ENCODE measurements around the gene SKI.

SKI gene

DNA sequence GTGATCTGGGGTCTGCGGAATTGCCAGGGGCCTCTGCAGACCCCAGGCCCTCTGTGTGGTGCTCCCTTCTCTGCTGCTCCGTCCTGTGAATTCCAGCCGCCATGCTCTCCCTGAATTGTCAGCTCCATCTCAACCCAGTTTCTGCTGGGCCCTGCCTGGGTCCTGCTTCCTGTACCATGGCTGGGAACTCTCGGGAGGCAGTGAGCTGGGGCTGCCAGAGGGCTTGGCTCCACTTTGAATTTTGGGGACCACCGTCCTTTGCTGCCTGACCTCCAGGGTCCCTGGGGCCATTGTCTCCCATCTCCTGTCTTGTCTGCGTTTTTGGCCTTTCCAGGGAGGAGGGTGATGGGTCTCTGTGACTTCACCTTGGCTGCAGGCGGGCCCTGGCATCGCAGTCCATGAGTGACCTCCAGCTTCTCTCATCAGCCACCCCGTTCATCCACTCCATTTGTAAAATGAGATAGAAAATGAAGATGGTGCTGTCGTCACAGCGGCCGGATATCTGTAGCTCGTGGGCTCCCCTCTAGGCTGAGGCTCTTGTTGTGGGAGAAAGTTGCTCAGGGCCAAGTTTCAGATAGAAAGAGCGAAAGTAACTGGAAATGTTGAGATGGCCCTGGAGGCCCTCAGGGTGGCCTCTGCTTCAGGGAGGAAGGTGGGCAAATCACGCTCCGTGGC lies 38.3 kb downstream of the SKI start:
- no peak for DNase-seq

GRCh38 chr1:2267051-2267830 lies 39.1 kb downstream of the SKI start:
- no peak for DNase-seq

DNA sequence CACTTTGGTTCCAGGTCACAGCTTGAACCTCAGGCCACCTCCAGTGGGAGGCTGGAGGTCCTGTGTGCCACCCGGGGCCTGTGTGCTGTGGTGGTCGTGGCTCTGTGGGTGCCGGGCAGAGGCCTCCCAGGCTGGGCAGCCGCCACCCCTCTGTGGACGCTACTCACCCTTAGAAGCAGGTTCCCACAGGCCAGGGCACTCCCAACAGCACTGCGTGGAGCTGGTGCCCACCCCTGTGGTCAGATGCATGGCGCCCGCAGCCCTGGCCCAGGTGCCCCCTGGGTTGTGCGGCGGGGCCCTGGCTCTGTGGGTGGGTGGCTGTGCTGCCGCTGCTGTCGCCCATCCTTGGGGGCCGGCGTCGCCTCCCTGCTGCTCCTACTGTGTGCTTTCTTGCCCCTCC lies 39.7 kb downstream of the SKI start:
- no peak for DNase-seq

GRCh38 chr1:2268285-2269056 lies 40.4 kb downstream of the SKI start:
- no peak for DNase-seq

- DNase-seq, result no peak
These were observed 41.2 kb downstream of the SKI start for GRCh38 chr1:2269193-2269921.

- no peak for DNase-seq
These were observed 41.8 kb downstream of the SKI start for GRCh38 chr1:2269922-2270259.

DNA sequence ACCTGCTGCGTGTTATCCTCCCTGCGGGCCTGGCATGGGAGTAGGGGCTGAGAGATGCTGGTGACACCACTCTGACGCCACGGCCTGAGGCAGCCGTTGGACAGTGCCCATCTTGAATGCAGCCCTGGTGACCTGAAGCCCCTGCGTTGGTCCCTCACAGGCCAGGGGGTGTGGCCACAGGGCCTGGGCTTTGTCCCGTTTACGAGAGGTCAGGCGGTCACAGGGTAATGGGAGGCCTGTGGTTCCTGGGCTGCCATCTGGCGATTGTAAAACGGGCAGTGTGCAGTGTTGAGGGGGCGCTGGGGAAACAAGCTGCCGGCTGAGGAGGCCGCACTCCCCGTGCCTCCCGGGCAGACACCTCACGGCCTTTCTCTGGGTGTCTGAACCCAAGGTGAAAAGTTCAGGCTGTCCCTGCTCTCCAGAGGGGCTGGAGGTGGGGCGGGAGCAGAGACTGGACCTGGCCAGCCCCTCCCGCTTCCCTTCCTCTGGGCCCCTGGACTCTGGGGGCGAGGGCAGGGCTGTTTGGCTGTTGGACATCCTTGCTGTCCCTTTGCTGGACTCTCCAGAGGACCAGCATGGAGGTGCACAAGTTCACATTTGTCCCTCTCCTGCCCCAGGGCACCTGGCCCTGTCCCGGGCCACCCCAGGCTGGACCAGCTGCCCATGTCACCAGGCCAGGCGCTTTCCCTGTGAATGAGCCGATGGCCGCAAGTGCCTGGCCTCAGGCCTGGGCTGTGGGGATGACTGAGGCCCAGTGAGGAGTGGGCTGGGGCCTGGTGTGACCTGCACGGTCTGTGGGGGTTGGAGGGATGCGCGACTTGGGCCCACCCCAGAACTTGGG lies 42.4 kb downstream of the SKI start:
- no peak for DNase-seq

DNA sequence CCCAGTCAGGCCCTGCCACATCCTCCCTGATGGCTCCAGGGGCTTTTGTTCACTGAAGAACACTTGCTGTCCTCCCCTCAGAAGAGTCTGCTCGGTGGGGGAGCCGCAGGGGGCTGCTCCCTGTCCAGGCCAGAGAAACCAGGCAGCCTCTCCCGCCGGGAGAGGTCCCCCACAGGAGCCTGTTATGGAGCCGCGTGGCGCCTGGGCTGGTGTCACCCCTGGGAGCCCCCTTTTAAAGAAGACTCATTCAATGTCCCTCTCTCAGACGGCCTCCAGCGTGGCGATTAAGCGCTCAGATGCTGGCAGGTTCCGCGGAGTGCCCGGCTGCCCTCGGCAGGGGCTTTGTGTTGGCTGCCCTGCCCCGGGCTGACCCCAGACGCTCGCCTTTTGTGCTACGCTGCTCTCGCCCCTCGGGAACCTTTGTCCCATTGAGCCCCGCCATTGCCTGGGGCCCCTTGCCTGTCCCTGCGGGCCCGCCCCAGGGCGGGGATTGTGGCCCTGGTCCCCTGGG lies 43.1 kb downstream of the SKI start:
- DNase-seq, result no peak

GRCh38 chr1:2271841-2272655 lies 43.9 kb downstream of the SKI start:
- no peak for DNase-seq

DNA sequence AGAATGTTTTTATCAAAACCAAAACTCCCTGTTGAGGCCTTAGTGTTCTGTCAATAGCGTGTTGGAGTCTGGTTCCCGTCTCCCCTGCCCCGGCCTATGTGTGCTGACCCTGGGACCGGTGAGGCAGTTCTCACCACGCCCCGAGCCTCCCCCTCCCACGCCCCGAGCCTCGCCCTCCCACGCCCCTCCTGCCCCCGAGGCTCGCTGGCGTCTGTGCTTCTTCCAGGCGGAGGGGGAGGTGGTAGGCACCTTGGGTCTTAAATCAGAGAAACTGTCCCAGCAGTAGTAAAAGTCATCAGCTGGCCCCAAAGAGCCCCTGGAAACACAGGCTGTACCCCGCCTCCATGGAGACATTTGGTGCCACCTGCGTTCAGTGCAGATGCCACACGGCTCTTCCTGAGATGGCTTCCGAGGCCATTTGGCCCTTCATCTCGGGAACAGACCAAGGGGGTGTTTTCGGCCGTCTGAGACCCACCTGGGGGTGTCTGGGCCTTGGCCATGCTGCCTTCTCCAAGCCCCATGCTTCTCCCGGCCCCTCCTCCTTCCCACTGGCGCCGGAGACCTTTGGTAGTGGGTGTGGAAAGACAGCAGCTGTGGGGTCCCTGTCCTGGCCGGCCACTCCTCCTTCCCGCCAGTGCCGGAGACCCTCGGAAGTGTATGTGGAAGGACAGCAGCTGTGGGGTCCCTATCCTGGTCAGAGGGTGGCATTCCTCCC lies 44.7 kb downstream of the SKI start:
- DNase-seq, result no peak

GRCh38 chr1:2273401-2274090 lies 45.4 kb downstream of the SKI start:
- no peak for DNase-seq

- DNase-seq, result no peak
These were observed 46.3 kb downstream of the SKI start for GRCh38 chr1:2274231-2274928.

- no peak for DNase-seq
These were observed 46.9 kb downstream of the SKI start for GRCh38 chr1:2274929-2275475.

DNA sequence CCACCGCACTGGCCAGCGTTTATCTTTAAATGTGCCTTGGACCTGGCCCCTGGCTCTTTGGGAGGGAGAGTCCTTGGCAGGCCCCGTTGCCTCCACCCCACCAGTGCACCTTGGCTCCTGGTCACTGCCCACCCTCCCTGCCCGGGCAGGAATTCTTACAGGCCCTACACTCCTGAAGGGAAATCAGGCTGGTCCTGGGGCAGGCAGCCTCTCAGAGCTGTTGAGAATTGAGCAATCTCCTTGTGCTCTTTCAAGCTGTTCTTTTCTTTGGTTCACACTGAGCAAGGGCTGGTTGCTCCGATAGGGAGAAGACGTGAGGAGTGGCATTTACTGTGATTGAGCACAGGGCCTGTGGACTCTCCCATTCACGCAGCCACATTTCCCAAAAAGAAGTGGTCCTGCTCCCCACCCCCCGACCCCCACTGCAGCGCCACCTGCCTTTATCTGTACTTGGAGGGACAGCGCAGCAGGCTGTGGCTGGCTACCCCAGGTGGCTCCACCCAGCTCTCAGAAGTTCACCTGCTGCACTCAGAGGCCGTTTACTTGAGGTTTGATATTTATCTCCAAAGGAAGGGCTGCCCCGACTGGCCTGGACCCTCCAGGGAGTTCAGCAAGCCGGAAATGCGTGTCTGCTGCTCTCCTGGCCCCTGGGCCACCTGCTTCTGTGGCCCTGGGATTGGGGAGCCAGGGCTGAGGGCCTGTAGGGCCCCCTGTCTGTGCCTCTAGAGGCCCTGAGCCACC lies 47.8 kb downstream of the SKI start:
- peak; percentile 53 for DNase-seq

- DNase-seq, result peak; percentile 76
These were observed 48.9 kb downstream of the SKI start for GRCh38 chr1:2276803-2277580.

GRCh38 chr1:2277741-2278488 lies 49.8 kb downstream of the SKI start:
- DNase-seq, result no peak
